ENCODE measurements around the gene UBE3C.

Gene UBE3C

GRCh38 chr7:157177983-157178381, 39.3 kb downstream of the UBE3C start:
- H3K9me3 Mint-ChIP-seq (ENCODE audit: low read depth): no peaks in the 10 kb centered on the region
- no peaks in the 10 kb centered on the region for H3K4me1 Mint-ChIP-seq (ENCODE audit: low read depth)
- no peak overlapping the region for H3K4me3 Mint-ChIP-seq
- peaks cover 4% of the 10 kb centered on the region for H3K36me3 Mint-ChIP-seq
- no peak overlapping the region for H3K27ac Mint-ChIP-seq
- no peaks in the 10 kb centered on the region for H3K27me3 Mint-ChIP-seq

- Mint-ChIP-seq H3K27ac (no peak overlapping the region), H3K27me3 (no peaks in the 10 kb centered on the region), H3K9me3 (ENCODE audit: low read depth) (no peaks in the 10 kb centered on the region), H3K4me1 (ENCODE audit: low read depth) (no peaks in the 10 kb centered on the region), H3K36me3 (peaks cover 11% of the 10 kb centered on the region), H3K4me3 (no peak overlapping the region)
Observed at GRCh38 chr7:157183832-157184231, 45.1 kb downstream of the UBE3C start.

GRCh38 chr7:157188091-157188665, 49.5 kb downstream of the UBE3C start:
- no peaks in the 10 kb centered on the region for H3K9me3 Mint-ChIP-seq (ENCODE audit: low read depth)

GRCh38 chr7:157189405-157189804, 50.7 kb downstream of the UBE3C start:
- Mint-ChIP-seq H3K27ac (no peak overlapping the region), H3K4me1 (ENCODE audit: low read depth) (no peaks in the 10 kb centered on the region), H3K27me3 (no peaks in the 10 kb centered on the region), H3K9me3 (ENCODE audit: low read depth) (no peaks in the 10 kb centered on the region), H3K36me3 (peaks cover 15% of the 10 kb centered on the region), H3K4me3 (no peak overlapping the region)

More at GRCh38 chr7:157188091-157188665, 49.5 kb downstream of the UBE3C start:
- Mint-ChIP-seq H3K36me3 (peaks cover 15% of the 10 kb centered on the region), H3K4me3 (no peak overlapping the region), H3K27me3 (no peaks in the 10 kb centered on the region), H3K4me1 (ENCODE audit: low read depth) (no peaks in the 10 kb centered on the region), H3K27ac (no peak overlapping the region)

GRCh38 chr7:157192861-157193260, 54.1 kb downstream of the UBE3C start:
- Mint-ChIP-seq H3K9me3 (ENCODE audit: low read depth) (no peaks in the 10 kb centered on the region), H3K4me3 (no peak overlapping the region), H3K4me1 (ENCODE audit: low read depth) (no peaks in the 10 kb centered on the region), H3K27me3 (no peaks in the 10 kb centered on the region), H3K36me3 (peaks cover 9% of the 10 kb centered on the region), H3K27ac (no peak overlapping the region)

- Mint-ChIP-seq H3K27ac (no peak overlapping the region), H3K27me3 (no peaks in the 10 kb centered on the region), H3K36me3 (peaks cover 10% of the 10 kb centered on the region), H3K4me1 (ENCODE audit: low read depth) (no peaks in the 10 kb centered on the region), H3K4me3 (no peak overlapping the region), H3K9me3 (ENCODE audit: low read depth) (no peaks in the 10 kb centered on the region)
Observed at GRCh38 chr7:157193274-157193673, 54.5 kb downstream of the UBE3C start.

GRCh38 chr7:157194948-157195347, 56.2 kb downstream of the UBE3C start:
- H3K27me3 Mint-ChIP-seq: no peaks in the 10 kb centered on the region
- H3K9me3 Mint-ChIP-seq (ENCODE audit: low read depth): no peaks in the 10 kb centered on the region
- H3K36me3 Mint-ChIP-seq: peaks cover 12% of the 10 kb centered on the region
- H3K4me3 Mint-ChIP-seq: no peak overlapping the region
- H3K27ac Mint-ChIP-seq: no peak overlapping the region
- H3K4me1 Mint-ChIP-seq (ENCODE audit: low read depth): no peaks in the 10 kb centered on the region

GRCh38 chr7:157195868-157196267, 57.1 kb downstream of the UBE3C start:
- Mint-ChIP-seq H3K36me3 (peaks cover 12% of the 10 kb centered on the region), H3K9me3 (ENCODE audit: low read depth) (no peaks in the 10 kb centered on the region), H3K27ac (no peak overlapping the region), H3K27me3 (no peaks in the 10 kb centered on the region), H3K4me3 (no peak overlapping the region), H3K4me1 (ENCODE audit: low read depth) (no peaks in the 10 kb centered on the region)

- H3K27ac Mint-ChIP-seq: no peak overlapping the region
- no peaks in the 10 kb centered on the region for H3K27me3 Mint-ChIP-seq
- H3K4me1 Mint-ChIP-seq (ENCODE audit: low read depth): no peaks in the 10 kb centered on the region
- H3K9me3 Mint-ChIP-seq (ENCODE audit: low read depth): no peaks in the 10 kb centered on the region
- peaks cover 12% of the 10 kb centered on the region for H3K36me3 Mint-ChIP-seq
- no peak overlapping the region for H3K4me3 Mint-ChIP-seq
Observed at GRCh38 chr7:157204134-157204533, 65.4 kb downstream of the UBE3C start.

- peaks cover 12% of the 10 kb centered on the region for H3K36me3 Mint-ChIP-seq
- no peaks in the 10 kb centered on the region for H3K4me1 Mint-ChIP-seq (ENCODE audit: low read depth)
Observed at GRCh38 chr7:157205438-157205837, 66.7 kb downstream of the UBE3C start.

GRCh38 chr7:157208571-157209413, 70.1 kb downstream of the UBE3C start:
- H3K4me3 Mint-ChIP-seq: no peak overlapping the region
- H3K36me3 Mint-ChIP-seq: peaks cover 9% of the 10 kb centered on the region
- no peak overlapping the region for H3K27ac Mint-ChIP-seq
- no peaks in the 10 kb centered on the region for H3K4me1 Mint-ChIP-seq (ENCODE audit: low read depth)
- no peaks in the 10 kb centered on the region for H3K9me3 Mint-ChIP-seq (ENCODE audit: low read depth)
- no peaks in the 10 kb centered on the region for H3K27me3 Mint-ChIP-seq

More at GRCh38 chr7:157205438-157205837, 66.7 kb downstream of the UBE3C start:
- H3K27ac Mint-ChIP-seq: no peak overlapping the region
- no peak overlapping the region for H3K4me3 Mint-ChIP-seq
- H3K9me3 Mint-ChIP-seq (ENCODE audit: low read depth): no peaks in the 10 kb centered on the region
- H3K27me3 Mint-ChIP-seq: no peaks in the 10 kb centered on the region

GRCh38 chr7:157210682-157211081, 72.0 kb downstream of the UBE3C start:
- Mint-ChIP-seq H3K4me1 (ENCODE audit: low read depth) (no peaks in the 10 kb centered on the region), H3K27me3 (no peaks in the 10 kb centered on the region), H3K27ac (no peak overlapping the region), H3K4me3 (no peak overlapping the region), H3K9me3 (ENCODE audit: low read depth) (no peaks in the 10 kb centered on the region), H3K36me3 (peaks cover 7% of the 10 kb centered on the region)

GRCh38 chr7:157211690-157212089, 73.0 kb downstream of the UBE3C start:
- H3K9me3 Mint-ChIP-seq (ENCODE audit: low read depth): no peaks in the 10 kb centered on the region
- peaks cover 7% of the 10 kb centered on the region for H3K36me3 Mint-ChIP-seq
- no peak overlapping the region for H3K4me3 Mint-ChIP-seq
- no peaks in the 10 kb centered on the region for H3K4me1 Mint-ChIP-seq (ENCODE audit: low read depth)
- H3K27me3 Mint-ChIP-seq: no peaks in the 10 kb centered on the region
- H3K27ac Mint-ChIP-seq: no peak overlapping the region

GRCh38 chr7:157219154-157219553, 80.4 kb downstream of the UBE3C start:
- H3K36me3 Mint-ChIP-seq: peaks cover 3% of the 10 kb centered on the region
- no peak overlapping the region for H3K4me3 Mint-ChIP-seq
- H3K9me3 Mint-ChIP-seq (ENCODE audit: low read depth): no peaks in the 10 kb centered on the region
- no peaks in the 10 kb centered on the region for H3K4me1 Mint-ChIP-seq (ENCODE audit: low read depth)
- H3K27me3 Mint-ChIP-seq: no peaks in the 10 kb centered on the region
- no peak overlapping the region for H3K27ac Mint-ChIP-seq

GRCh38 chr7:157220916-157221569, 82.3 kb downstream of the UBE3C start:
- no peaks in the 10 kb centered on the region for H3K27me3 Mint-ChIP-seq

More at GRCh38 chr7:157220916-157221569, 82.3 kb downstream of the UBE3C start:
- H3K9me3 Mint-ChIP-seq (ENCODE audit: low read depth): no peaks in the 10 kb centered on the region
- no peak overlapping the region for H3K27ac Mint-ChIP-seq
- H3K4me3 Mint-ChIP-seq: no peak overlapping the region
- H3K36me3 Mint-ChIP-seq: peaks cover 6% of the 10 kb centered on the region
- no peaks in the 10 kb centered on the region for H3K4me1 Mint-ChIP-seq (ENCODE audit: low read depth)
